Measurements from ENCODE around the gene TOGARAM1.
A peak's percentile ranks its signal among the peaks of the same experiment; 100 is the strongest.

The TOGARAM1 gene

GRCh38 chr14:44961554-44962333 lies at the start of gene TOGARAM1, which contains the start of gene KLHL28:
TOGARAM1 (plus strand) TSS chr14:44962190; CDS start chr14:44962422, 232 bp downstream.
KLHL28 (minus strand) TSS chr14:44961947; CDS start chr14:44945928, 16,019 bp downstream.
- peak; percentile 100 for DNase-seq

DNA sequence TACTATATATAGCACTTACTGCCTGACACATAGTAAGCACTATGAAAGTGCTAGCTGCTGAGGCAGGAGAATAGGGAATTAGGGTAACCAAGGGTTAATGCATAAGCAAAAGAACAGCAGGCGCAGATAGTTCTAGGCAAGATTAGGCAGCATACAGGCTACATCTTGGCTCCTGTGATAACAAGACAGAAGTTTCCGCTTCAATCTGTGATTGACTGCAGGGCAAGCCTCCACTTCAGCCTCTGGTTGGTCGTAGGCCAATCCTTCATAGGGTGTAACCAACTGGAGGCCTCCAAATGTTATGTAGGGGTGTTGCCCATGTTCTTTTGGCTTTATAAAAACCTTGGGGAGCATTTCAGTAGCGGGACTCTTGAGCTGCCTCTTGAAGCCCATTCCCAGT lies 47.1 kb upstream of the TOGARAM1 start:
- DNase-seq, result no peak

GRCh38 chr14:44928793-44929192 lies 33.2 kb upstream of the TOGARAM1 start:
- no peak for DNase-seq

- DNase-seq, result no peak
Observed at GRCh38 chr14:44935155-44935554, 26.8 kb upstream of the TOGARAM1 start.

DNA sequence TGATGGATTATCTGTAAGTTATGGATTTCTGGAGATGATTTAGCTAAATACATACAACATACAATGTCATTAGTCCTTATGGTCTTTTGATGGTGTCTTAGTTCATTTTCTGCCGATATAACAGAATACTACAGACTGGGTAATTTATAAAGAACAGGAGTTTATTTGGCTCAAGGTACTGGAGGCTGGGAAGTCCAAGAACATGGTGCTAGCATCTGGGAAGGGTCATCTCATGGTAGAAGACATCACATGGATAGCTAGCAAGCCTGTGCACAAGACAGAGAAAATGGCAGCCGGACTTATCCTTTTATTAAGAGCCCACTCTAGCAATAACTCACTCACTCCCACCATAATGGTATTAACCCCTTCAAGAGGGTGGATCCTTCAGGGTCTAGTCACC lies 24.4 kb upstream of the TOGARAM1 start:
- DNase-seq, result no peak

DNA sequence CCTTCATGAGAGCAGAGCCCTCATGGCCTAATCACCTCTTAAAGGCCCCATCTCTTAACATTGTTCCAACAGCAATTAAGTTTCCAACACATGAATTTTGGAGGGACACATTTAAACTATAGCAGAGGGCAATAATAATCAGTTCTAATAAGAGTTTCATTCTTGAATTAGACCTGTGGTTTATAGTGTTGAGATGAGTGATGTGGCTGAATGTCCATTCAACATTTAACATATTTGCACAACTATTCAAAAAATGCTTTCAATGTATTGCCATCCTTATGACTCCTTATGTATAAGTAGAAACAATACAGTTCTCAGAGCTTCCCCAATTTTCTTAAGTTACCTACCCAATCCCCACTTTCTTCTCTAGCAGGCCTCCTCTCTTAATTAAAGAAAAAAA lies 21.8 kb upstream of the TOGARAM1 start:
- no peak for DNase-seq

GRCh38 chr14:44940944-44941343 lies 21.0 kb upstream of the TOGARAM1 start:
- no peak for DNase-seq

DNA sequence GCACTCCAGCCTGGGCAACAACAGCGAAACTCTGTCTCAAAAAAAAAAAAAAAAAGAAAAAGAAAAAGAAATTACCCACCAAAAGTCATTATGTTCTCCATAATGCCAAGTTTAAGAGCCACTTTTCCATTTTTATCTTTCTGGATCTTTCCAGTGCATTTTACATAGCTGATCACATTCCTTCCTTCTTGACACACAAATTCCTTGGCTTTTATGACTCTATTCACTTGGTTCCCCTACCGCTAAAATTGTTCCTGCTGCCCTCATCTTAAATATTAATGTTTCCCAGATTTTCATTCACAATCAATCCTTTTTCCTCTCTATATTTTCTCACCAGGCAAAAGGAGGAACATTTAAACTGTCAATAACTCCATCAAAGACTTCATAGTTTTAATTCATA lies 20.4 kb upstream of the TOGARAM1 start:
- DNase-seq, result no peak

- no peak for DNase-seq
Observed at GRCh38 chr14:44942436-44942835, 19.6 kb upstream of the TOGARAM1 start.

- no peak for DNase-seq
Observed at GRCh38 chr14:44944107-44944506, 17.9 kb upstream of the TOGARAM1 start.

- DNase-seq, result no peak
Observed at GRCh38 chr14:44945264-44945663, 16.7 kb upstream of the TOGARAM1 start.

DNA sequence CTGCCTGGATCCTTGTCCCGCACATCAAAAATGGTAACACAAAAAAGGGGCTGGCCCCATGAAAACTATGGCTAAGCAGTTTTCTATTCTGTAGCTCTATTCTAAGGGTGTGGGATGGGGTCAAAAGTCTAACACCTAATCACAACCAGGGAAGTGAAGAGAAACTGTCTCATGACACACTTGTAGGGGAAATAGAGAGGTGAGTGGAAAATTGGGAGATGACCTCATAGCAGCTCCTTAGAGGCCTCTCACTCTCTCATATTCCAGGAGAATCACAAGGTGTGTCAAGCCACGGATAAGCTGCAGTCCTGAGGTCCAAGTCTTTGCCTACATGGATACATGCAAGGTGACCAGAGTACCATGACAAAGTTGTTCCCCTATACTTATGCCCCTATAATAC lies 10.9 kb upstream of the TOGARAM1 start:
- no peak for DNase-seq

DNA sequence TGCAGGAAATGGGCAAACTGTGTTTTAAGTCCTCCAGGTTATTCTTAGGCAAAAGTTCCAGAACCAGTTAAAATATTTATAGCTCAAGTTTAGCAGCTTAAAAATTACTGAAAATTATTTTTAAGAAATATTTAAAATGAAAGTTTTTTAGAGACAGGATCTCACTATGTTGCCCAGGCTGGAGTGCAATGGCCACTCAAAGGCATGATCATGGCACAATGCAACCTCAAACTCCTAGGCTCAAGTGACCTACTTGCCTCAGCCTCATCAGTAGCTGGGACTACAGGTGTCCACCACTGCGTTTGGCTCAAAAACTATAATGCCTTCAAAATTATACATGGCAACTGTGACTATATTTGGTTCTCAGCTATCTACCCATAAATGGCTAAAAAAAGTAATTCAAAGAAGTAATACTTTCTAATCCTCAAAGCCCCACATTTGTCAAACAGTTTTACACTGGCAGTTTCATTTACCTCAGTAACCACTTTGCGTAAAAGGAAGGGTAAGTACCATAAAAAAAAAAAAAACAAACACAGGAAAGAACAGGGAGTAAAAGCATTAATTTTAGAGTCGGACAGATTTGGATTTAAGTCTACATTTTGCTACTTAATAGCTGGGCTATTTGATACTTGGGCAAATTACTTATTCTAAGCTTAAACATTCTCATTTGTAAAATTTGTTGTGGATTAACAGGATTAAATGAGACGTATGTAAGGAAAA lies 9.4 kb upstream of the TOGARAM1 start:
- DNase-seq, result no peak

DNA sequence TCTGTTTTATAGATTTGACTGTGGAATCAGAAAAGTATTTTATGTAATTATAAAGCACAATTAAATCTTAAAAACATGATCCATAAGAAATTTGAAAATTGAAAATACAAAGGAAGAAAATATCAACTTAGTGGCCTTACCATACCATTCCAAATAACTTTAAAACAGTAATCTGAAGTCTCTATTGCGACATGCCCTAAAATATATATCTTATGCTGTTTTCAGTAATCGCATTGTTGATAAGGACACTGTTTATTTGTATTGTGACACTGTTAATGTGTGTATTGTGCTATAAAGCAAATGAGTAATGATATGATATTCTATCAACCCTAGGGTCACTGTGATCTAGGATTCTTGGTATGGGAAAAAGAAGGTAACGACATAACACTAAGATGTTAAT lies 7.2 kb upstream of the TOGARAM1 start:
- DNase-seq, result no peak

DNA sequence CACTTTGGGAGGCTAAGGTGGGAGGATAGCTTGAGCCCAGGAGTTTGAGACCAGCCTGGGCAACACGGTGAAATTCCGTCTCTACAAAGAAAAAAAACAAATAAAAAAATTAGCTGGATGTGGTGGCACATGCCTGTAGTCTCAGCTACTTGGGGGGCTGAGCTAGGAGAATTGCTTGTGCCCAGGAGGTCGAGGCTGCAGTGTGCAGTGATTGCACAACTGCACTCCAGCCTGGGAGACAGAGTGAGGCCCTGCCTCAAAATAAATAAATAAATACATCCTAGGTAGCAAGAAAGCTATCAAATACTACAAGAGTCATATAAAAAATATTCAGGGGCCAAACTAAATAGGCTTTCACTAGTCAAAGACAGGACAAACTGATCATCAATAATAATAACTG lies 6.5 kb upstream of the TOGARAM1 start:
- no peak for DNase-seq

DNA sequence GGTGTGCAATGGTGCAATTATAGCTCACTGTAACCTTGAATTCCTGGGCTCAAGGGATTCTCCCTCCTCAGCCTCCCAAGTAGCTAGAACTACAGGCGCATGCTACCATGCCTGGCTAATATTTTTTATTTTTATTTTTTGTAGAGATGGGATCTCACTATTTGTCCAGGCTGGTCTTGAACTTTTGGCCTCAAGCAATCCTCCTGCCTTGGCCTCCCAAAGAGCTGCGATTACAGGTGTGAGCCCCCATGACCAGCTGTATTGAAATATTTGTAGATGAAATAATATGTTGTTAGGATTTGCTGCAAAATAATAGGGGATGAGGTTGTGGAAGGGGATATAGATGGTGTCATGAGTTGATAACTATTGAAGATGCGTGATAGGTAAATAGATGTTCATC lies 5.1 kb upstream of the TOGARAM1 start:
- no peak for DNase-seq

- DNase-seq, result no peak
Observed at GRCh38 chr14:44959538-44959937, 2.5 kb upstream of the TOGARAM1 start.

DNA sequence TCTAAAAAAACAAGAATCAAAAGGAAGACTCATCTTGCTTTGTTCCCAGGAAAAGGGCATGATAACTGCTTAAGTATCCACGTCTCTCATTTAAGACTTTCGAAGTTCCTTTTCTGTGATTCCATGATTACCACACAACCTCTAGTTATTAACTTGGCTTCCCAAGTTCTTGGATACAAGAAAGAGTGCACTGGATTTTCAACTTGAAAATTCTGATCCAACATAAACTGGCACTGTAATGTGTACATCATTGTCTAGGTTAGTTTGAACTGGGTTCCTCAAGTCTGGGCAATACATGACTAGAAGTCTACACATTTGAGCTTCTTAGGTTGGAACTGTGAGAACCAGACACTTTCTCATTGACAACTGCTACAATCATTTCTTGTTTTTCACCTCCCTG lies 1.8 kb upstream of the TOGARAM1 start:
- DNase-seq, result no peak

GRCh38 chr14:44960646-44961045 lies 1.3 kb upstream of the TOGARAM1 start:
- no peak for DNase-seq

- DNase-seq, result no peak
Observed at GRCh38 chr14:44961151-44961553, 838 bp upstream of the TOGARAM1 start.

DNA sequence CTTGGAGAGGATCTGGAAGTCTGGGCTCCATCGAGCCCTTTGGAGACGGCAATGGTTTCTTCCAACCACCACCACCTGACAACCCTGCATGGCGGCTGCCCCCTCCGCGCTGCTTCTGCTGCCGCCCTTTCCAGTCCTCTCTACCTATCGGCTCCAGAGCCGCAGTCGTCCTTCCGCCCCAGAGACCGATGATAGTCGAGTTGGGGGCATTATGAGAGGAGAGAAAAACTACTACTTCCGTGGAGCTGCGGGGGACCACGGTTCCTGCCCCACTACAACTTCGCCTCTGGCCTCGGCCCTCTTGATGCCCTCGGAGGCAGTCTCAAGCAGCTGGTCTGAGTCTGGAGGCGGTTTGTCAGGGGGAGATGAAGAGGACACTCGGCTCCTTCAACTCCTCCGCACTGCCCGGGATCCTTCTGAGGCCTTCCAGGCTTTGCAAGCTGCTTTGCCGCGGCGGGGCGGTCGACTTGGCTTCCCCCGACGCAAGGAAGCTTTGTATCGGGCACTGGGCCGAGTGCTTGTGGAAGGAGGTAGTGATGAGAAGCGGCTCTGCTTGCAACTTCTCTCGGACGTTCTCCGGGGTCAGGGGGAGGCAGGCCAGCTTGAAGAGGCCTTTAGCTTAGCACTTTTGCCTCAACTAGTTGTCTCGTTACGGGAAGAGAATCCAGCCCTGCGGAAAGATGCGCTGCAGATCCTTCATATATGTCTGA lies 499 bp downstream of the TOGARAM1 start:
- no peak for DNase-seq

DNA sequence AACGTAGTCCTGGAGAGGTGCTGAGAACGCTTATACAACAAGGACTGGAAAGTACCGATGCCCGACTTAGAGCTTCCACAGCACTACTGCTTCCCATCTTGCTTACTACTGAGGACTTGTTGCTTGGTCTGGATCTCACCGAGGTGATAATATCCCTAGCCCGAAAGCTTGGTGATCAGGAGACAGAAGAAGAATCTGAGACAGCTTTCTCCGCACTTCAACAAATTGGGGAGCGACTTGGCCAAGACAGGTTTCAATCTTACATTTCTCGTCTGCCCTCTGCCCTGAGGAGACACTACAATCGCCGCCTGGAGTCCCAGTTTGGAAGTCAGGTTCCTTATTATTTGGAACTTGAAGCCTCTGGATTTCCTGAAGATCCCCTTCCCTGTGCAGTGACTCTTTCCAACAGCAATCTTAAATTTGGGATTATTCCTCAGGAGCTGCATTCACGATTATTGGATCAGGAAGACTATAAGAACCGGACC lies 1.1 kb downstream of the TOGARAM1 start:
- no peak for DNase-seq

- no peak for DNase-seq
Observed at GRCh38 chr14:44963775-44964380, 1.9 kb downstream of the TOGARAM1 start.
